Activated CD4-positive, alpha-beta T cell treated with anti-CD3 and anti-CD28 coated beads, Interleukin-2, amount 50 U/mL, for 4 hours (primary cell): Measurements from ENCODE around the gene NIM1K.
"Not testable (repeated sequence)": the region's sequence is repeated elsewhere in the genome, so short reads cannot be mapped to it uniquely, and the experiment has no call there.

Experiments
- DNase-seq, 2 experiments: peaks; one replicate each; pipeline ENCODE4 v3.0.0-alpha.2; 2020

Gene NIM1K

DNA sequence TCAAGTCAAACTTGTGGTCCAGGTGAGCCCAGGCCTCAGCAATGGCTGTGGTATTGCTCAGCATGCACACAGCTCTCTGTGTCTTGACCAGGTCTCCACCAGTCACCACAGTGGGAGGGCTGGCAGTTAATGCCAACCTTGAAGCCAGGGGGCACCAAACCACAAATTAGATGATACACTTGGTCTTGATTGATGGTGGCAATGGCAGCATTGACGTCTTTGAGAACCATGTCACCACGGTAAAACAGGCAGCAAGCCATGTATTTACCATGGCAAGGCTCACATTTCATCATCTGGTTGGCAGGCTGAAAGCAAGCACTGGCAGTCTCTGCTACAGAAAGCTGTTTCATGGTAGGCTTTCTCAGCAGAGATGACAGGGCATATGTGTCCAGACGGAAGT lies 40.0 kb downstream of the NIM1K start:
- no peak for DNase-seq

DNA sequence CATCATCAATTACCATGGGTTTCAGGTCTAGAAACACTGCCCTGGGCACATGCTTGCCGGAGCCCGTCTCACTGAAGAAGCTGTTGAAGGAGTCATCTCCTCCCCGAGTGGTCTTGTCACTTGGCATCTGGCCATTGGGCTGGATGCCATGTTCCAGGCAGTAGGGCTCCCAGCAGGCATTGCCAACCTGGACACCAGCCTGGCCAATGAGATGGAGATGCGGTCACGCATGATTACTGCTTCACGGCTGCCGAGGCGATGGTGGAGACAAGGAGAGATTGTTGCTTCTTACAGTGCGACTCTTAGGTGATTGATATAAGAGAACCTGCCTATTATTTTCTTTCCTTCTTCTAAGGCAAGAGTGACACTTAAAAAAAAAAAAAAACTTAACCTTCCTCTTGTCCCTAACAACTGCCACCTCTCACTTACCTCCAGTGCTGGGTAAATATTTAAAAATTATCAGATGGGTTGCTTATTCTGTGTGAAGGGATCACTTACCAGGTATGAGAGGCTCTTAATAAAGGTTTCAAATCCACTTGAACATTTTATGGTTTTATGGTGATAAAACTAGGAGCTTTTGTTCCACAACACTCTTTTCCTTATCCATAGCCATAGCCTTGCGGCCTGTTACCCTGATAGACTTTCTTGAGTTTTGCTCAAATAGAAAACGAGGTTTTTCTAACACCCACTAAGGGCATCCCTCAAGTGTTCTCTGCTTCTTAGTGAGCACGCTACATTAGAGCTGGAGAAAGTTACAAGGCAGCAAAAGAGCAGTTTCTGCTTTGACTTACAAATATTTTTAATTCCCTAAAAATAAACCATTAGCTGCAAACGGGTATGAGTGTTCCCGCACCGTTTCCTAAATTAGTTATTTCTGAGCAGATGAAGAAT lies 41.2 kb downstream of the NIM1K start:
- DNase-seq: no peak

DNA sequence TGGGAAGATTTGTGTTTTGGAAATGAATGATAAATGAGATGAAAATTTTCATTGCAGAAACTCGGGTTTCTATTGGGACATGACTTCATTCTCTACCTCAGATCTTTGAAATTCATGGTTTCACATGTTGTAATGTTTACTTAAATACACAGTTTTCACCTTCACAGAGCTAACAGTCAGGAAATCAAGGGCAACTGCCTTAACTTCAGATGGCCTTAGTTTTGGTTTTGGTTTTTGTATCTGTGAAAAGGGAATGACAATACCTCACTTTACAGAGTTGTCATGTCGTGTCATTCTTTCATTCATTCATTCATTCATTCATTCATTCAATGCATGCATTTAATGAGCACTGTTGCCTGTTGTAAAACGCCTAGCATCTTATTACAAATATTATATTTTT lies 41.9 kb downstream of the NIM1K start:
- no peak for DNase-seq

DNA sequence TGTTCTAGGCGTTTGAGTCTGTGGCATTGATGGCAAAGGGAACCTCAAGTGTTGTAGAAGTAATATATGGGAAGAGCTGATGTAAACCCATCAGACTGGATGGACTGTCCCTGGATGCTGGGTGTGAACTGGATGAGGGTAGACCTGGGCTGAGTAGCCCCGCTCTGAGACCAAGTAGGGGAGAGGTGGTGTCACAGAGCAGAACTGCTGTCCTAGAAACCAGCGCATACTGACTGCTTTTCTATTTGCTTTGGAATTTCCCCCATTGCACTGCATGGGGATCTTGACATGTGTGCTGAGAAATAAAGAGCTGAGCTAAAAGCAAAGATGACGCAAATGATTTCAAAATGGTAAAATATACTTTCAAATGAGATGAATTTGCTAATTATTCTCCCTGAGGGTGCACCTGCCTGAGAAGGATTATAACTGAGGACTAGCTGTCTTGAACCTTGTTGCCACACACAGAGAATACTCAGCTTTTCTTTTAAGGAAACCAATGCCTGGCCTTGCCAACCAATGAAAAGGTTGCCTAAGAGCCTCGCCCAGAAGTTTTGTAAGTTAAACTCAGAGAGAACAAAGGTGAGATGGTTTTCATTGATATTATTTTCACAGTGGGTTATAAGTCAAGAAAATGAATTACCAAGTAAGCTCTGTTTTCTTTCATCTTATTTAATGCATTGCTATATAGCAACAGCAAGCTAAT lies 44.8 kb downstream of the NIM1K start:
- DNase-seq: no peak

DNA sequence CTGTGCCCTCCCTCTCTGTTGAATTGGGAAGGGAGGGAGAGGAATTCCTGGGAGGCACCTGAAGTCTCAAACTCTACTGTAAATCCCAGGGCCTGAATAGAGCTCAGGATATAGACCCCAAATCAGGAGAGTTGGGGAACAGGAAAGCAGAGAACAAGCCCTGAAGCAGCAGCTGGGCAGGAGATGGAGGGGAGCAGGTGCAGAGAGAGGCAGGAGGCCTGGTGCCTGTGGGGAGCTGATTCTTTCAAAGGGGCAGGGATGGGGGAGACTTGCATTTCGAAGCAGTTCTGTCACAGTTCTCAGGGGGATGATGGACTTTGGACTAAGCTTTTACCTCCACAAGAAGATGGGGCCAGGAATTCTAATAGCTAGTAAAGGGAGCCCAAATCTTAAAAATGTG lies 50.2 kb downstream of the NIM1K start:
- no peak for DNase-seq

DNA sequence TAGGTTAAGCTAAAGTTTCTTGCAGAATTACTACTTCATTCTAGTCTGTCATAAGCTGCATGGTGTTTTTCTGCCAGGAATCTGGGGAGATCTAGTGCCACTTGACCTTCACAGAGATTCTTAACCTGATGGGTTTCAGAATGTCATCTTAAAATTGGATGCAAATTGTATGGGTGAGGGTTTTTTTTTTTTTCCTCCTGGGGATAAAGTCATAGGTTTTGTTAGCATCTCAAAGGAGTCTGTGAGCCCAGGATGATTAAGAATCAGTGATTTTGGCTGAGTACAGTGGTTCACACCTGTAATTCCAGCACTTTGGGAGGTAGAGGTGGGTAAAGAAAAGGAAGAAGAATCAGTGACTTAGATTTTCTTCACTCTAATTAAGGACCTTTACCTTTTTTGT lies 51.2 kb downstream of the NIM1K start:
- DNase-seq: no peak

DNA sequence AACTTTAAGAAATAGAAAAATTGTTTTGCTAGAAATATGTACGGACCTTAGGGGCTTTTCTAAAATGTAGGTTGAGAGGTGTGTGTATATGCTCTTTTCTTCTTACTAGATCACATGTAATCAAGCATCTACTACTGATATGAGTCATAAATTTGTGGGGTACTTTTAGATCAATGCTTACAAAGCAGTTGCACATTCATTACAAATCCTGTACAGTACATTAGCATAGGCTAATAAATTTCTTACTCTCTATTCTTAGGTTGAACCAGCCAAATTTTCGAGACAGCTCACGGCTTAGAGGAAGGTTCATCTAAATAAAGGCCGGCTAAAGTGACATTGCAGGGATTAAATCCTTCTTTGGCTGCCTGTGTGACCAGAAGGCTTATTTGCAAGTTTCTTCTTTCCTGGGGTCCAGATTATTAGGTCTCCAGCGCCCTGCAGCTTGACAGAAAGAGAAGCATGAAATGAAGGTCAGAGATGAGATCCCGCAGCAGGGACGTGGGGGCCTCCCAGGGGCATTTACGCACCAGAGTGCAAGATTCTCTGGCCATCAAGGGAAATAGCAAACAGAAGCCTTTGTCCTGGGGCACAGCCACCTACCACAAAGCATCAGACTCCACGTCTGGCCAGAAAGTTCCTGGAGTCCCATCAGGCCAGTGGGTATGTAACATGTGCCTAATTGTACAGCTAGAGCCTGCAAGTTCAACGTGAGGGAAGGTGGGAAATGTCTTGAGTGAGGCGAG lies 53.0 kb downstream of the NIM1K start:
- DNase-seq: no peak

DNA sequence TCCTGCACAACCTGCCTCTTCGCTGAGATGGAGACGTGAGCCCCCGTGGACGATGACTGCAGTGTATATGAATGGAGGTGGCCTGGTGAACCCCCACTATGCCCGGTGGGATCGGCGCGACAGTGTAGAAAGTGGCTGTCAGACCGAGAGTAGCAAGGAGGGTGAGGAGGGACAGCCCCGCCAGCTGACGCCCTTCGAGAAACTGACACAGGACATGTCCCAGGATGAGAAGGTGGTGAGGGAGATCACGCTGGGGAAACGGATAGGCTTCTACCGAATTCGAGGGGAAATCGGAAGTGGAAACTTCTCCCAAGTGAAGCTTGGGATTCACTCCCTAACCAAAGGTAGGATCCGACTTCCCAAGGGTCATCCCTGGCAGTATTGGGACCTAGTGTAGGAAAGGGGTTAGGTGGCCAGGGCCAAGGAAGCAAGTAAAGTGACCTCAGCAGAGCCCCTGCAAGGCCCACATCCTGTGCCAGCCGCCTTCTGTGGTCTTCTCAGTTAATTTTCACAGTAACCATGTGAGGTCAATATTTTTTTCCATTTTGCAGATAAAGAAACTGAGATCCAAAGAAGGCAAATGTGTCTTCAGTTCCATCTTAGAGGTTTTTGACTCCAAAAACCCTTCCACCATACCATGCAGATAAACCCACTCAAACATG lies 53.8 kb downstream of the NIM1K start:
- DNase-seq: no peak

DNA sequence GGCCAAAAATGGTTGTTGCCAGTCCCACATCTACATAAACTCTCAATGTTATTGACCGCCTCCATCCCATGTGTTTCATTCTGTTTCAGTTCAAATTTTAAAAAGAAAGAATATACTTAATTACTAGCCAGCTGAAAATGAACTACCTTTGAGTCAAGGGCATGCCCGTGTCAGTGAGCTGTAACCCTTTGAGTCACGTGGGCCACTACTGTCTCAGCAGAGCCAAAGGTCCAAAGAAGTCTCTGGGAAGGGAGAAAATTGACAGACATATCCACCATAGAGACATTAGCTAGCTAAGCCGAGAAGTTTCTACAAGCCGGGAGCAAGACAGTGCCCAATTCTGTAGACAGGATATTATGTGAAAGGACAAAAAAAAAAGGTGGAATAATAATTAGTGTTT lies 59.7 kb downstream of the NIM1K start:
- no peak for DNase-seq

DNA sequence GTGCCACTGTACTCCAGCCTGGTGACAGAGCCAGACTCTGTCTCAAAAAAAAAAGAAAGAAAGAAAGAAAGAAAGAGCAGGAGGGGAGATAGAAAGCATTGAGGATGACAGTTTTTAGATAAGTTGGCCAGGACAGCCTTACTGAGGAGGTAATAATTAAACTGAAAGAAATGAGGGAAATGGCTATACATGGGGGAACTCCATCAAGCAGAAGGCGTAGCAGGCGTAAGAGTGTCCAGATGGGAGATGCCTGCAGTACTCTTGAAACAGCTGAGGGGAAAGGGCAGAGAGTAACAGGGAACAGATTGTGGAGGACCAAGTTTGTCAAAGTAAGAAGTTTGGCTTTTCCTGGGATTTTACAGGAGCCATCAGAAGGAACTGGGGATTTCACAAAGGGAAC lies 63.7 kb downstream of the NIM1K start:
- no peak for DNase-seq

DNA sequence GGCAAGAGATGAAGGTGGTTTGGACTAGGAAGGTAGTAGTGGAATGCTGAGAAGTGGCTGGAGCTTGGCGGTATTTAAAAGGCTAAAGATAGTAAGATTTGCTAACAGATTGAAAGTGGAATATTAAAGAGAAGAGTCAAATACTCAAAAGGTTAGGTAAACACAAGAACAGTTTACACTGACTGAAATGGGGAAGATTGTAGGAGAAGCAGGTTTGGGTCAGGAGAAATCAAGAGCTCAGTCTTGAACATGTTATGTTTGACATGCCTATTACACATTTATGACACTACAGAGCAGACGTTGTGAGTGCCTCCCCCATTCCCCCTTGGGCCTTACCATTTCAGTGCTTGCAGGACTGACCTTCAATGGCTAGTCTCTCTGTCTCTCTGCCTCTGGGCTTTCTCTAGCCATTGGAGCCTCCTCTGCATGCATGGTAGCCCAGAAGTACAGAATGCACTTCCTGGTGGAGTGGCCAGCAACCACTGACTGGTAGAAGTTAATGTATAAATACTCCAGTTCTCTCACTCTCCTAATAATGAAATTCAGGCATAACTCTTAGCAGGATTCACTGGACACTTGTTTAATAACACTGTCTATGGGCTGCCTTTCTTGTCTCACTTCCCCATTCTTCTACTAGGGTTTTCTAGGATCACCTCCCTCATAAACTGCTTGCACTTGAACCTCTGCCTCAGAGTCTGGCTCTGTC lies 64.4 kb downstream of the NIM1K start:
- DNase-seq: no peak

DNA sequence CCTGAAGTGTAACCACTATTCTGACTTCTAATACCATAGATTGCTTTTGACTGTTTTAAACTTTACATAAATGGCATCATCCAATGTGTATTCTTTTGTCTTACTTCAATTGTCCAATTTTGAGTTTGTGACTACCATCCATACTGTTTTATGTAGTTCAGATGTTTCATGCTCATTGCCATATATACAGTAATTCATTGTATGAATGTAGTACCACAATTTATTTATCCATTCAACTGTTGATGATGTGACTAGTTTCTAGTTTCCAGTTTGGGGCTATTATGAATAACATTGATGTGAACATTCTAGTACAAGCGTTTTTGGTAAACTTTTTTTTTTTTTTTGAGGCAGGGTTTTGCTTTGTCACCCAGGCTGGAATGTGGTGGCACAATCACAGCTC lies 66.1 kb downstream of the NIM1K start:
- no peak for DNase-seq

DNA sequence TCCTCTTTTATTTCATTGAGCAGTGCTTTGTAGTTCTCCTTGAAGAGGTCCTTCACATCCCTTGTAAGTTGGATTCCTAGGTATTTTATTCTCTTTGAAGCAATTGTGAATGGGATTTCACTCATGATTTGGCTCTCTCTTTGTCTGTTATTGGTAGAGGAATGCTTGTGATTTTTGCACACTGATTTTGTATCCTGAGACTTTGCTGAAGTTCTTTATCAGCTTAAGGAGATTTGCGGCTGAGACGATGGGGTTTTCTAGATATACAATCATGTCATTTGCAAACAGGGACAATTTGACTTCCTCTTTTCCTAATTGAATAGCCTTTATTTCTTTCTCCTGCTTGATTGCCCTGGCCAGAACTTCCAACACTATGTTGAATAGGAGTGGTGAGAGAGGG lies 70.2 kb downstream of the NIM1K start:
- DNase-seq: not testable (repeated sequence)

DNA sequence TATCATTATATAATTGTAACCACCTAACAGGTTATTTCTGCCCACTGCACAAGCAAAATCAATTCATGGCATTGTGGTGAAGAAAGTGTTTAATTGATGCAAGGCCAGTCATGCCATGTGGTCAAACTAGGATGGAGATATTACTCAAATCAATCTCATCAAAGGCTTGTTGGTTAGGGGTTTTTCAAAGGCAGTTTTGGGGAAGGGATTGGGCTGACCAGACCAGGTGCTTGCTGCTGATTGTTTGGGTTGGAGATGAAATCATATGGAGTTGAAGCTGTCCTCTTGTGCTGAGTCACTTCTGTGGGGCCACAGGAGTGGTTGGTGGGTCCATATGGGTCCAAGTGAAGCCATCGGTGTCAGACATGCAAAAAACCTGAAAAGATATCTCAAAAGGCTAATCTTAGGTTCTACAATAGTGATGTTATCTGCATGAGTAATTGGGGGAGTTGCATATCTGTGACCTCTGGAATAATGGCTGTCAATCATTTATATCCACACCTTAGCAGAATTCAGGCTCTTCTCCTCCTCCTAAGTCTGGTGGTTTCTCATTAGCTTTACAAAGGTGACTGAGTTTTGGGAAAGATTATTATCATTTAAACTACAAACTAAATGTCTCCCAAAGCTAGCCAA lies 76.3 kb downstream of the NIM1K start:
- no peak for DNase-seq

DNA sequence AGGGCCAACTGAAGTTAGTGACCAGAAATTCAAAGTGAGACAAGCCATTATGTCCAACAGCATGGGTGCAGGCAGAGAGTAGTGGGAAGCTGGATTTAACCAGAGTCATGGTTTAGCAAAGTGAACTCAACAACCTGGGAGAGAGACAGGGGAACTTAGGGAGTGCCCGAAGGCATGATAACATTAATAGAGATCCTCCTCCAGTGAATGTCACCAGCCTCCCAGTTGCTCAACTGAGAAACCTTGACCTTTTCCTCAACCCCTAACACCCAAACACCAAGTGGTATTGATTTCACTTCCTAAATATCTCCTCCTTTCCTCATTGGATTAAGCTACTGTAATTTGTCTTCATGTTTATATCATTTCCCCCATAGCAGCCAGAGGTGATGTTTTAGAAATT lies 78.6 kb downstream of the NIM1K start:
- DNase-seq: no peak

DNA sequence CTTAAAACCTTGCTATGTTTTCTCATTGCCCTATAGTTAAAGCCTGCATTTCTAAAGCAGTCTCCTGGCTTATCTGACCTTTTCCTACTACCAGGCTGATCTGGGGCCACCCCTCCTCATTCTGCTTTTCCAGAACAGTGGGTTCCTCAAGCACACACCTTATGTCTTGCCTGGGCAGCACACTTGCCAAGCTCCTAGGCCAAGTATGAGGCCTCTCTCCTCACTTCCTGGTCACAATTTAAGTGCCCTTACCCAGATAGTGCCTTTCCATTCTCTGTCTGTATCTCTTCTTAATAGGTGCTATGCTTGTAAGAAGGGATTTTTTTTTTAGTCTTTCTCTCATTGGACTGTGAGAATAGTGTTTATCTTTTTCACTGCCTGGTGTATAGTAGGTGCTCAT lies 81.5 kb downstream of the NIM1K start:
- no peak for DNase-seq

DNA sequence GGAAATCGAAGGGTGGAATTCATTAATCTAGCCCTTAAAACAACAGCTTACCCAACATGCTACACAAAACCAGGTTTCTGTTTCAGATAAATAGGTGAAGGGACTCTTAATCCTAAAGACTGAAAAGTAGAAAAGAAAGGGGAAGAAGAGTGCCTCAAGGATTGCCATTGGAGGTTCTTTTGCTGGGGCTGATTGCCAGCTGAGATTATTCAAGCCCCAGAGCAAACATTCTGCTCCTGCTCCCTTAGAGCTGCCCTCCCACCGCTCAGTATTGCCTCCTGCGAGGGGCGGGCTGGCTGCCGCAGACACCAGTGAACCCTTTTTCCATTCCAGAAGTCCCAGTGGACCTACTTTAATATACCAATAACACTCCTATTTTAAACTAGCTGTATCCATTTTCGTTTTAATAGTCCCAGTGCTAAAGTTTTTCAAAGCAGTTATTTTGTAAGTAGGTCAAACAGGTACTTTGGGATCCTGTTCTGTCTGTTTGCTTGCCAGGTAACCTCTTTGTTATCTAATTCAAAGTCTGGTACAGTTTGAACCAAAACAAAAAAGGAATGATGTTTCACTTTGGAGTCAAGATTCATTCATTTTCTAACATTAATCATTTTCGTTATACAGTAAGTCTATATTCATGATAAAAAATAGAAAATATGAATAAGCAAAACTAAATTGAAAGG lies 82.5 kb downstream of the NIM1K start:
- DNase-seq: no peak

DNA sequence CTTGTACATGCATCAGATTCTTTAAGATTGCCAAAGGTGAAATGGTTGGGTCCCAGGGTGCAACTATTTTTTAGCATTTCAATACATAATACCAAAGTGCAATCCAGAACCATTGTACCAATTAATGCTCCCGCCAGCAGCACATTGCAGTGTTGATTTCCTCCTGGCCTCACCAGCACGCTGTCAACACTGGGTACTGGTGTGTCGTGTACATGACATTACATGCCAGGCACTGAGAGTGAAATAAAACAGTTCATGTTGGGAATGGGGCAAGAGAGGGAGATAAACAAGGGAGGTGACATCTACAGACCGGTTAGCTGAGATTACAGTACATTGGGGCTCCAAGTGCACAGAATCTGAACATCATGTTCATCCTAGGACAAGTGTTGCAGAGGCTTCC lies 83.4 kb downstream of the NIM1K start:
- no peak for DNase-seq

DNA sequence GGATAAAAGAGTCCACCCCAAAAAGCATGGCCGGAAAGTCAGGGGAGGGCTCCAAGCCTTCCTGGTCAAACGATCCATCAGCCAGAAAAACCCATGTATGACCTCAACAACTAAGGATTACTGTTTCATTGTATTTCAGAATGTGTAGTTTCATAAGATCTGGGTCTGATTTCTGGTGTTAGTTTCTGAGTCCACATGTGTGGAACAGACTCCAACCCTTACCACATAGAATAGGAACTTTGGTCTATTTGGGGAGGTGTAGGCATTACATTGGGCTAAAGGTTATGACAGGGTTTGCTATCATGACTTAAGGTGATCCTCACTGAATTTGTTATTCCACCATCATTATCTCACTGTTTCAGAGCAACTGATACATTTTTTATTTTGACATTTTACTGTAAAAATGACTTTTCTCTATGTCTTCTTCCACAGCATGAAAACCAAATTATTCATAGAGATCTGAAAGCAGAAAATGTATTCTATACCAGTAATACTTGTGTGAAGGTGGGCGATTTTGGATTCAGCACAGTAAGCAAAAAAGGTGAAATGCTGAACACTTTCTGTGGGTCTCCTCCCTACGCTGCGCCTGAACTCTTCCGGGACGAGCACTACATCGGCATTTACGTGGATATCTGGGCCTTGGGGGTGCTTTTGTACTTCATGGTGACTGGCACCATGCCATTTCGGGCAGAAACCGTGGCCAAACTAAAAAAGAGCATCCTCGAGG lies 87.7 kb downstream of the NIM1K start:
- DNase-seq: no peak

DNA sequence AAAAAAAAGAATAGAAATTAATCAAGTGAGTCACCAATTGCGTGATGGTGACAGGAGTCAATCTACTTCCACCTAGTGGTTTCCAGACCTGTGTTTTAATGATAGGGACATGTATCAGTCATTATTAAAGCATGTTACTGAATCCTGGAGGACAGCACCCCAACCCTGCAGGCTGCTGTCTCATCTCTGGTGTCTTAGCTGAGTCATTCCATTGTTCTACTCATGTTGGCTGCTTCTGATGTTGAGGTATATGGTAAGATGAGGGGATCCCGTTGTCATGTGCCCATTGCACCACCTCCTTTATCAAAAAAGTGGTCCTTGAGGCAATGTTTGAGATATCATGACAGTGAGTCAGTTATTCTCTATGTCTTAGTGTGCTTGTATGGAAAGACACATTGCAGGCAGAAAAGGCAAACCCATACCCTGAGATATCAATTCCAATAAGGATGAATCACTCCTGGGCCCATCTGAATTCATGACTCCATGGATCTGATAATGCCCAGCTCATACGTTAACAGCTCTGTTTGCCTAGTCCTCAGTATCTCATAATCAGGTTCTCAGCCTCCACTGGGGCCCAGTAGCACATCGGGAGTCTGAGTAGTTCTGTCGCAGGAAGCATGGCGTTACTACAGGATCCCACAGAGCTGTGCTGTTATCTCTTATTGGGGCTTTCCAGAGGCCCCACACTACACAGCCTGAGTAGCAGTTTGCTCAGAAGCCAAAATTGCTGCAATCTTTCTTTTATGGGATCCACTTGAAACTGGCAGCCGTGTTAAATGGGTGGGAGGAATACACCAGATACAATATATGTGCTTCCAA lies 90.0 kb downstream of the NIM1K start:
- DNase-seq: no peak
